ENCODE data around the gene ZRANB3.

DNA sequence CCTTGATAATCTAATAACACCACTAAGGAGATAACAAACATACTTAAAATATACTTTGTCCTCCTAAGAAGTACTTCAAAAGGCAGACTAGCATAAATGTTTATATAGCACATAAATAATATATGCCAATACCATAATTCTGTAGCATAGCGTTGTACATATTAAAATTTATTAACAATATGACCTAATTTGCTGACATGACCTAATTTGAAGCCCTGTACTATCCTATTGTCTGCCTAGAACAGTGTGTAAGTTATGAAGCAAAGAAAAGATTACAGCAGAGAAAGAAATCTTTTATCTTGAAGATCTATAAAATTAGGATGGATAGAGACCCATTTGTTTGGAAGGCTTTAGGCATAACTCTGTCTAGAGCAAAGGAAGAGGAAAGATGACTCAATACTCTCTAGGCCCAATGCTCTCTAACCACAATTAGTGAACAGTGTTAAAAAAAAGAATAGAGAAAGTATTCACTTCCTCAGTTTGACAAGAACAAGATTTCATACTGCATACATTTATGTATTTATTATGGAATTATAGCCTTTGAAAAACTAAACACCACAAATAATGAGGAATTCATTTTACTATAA lies 231.3 kb downstream of the ZRANB3 start:
- TF ChIP-seq, protein P1, sequence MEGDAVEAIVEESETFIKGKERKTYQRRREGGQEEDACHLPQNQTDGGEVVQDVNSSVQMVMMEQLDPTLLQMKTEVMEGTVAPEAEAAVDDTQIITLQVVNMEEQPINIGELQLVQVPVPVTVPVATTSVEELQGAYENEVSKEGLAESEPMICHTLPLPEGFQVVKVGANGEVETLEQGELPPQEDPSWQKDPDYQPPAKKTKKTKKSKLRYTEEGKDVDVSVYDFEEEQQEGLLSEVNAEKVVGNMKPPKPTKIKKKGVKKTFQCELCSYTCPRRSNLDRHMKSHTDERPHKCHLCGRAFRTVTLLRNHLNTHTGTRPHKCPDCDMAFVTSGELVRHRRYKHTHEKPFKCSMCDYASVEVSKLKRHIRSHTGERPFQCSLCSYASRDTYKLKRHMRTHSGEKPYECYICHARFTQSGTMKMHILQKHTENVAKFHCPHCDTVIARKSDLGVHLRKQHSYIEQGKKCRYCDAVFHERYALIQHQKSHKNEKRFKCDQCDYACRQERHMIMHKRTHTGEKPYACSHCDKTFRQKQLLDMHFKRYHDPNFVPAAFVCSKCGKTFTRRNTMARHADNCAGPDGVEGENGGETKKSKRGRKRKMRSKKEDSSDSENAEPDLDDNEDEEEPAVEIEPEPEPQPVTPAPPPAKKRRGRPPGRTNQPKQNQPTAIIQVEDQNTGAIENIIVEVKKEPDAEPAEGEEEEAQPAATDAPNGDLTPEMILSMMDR (conservative IDR thresholded peaks at IDR 0.05): no peak
- TF ChIP-seq ZFX (IDR thresholded peaks at IDR 0.05): no peak
